Right forelimb (tissue), 1 donor: ENCODE results near the gene USP34.
"Not testable (repeated sequence)": the region's sequence is repeated elsewhere in the genome, so short reads cannot be mapped to it uniquely, and the experiment has no call there.

Experiments used
- DNase-seq: peaks from one replicate; pipeline ENCODE4 v3.0.0-alpha.2; 2018

The USP34 gene

GRCh38 chr2:61426267-61426897 is 44.5 kb downstream of the USP34 start:
- no peak for DNase-seq

- DNase-seq: no peak
Observed at GRCh38 chr2:61425605-61426155, 45.2 kb downstream of the USP34 start.

- no peak for DNase-seq
Observed at GRCh38 chr2:61423714-61424113, 47.2 kb downstream of the USP34 start.

- no peak for DNase-seq
Observed at GRCh38 chr2:61421611-61422010, 49.3 kb downstream of the USP34 start.

- DNase-seq: no peak
Observed at GRCh38 chr2:61420991-61421544, 49.8 kb downstream of the USP34 start.

- no peak for DNase-seq
Observed at GRCh38 chr2:61419570-61419969, 51.3 kb downstream of the USP34 start.

- no peak for DNase-seq
Observed at GRCh38 chr2:61419129-61419528, 51.8 kb downstream of the USP34 start.

GRCh38 chr2:61416871-61417645 is 53.8 kb downstream of the USP34 start:
- no peak for DNase-seq

- DNase-seq: no peak
Observed at GRCh38 chr2:61415265-61415664, 55.6 kb downstream of the USP34 start.

- no peak for DNase-seq
Observed at GRCh38 chr2:61414674-61415073, 56.2 kb downstream of the USP34 start.

- DNase-seq: no peak
Observed at GRCh38 chr2:61411109-61411508, 59.8 kb downstream of the USP34 start.

- DNase-seq: no peak
Observed at GRCh38 chr2:61410185-61410584, 60.7 kb downstream of the USP34 start.

- no peak for DNase-seq
Observed at GRCh38 chr2:61405813-61406212, 65.1 kb downstream of the USP34 start.

- no peak for DNase-seq
Observed at GRCh38 chr2:61404438-61404837, 66.4 kb downstream of the USP34 start.

GRCh38 chr2:61398413-61398812 is 72.5 kb downstream of the USP34 start:
- no peak for DNase-seq

- DNase-seq: no peak
Observed at GRCh38 chr2:61396005-61396404, 74.9 kb downstream of the USP34 start.

GRCh38 chr2:61387588-61387987 is 83.3 kb downstream of the USP34 start:
- DNase-seq: not testable (repeated sequence)

GRCh38 chr2:61380882-61381197 is 90.0 kb downstream of the USP34 start:
- not testable (repeated sequence) for DNase-seq

- no peak for DNase-seq
Observed at GRCh38 chr2:61380056-61380881, 90.6 kb downstream of the USP34 start.

- DNase-seq: no peak
Observed at GRCh38 chr2:61379521-61379920, 91.4 kb downstream of the USP34 start.

GRCh38 chr2:61378281-61378680 is 92.6 kb downstream of the USP34 start:
- no peak for DNase-seq

GRCh38 chr2:61377046-61377445 is 93.8 kb downstream of the USP34 start:
- no peak for DNase-seq

- no peak for DNase-seq
Observed at GRCh38 chr2:61376211-61376610, 94.7 kb downstream of the USP34 start.
